SK-N-SH (cell line): ENCODE measurements around the gene BTN1A1.

ENCODE experiments used
- EP300 ChIP-seq, 2 experiments: IDR thresholded peaks; 2 replicates each; pipeline versions ENCODE4 v1.4.0 to v1.6.1; 2012; ENCODE audit warnings: borderline replicate concordance in 1 of 2, low read depth in 1 of 2, low read length in 1 of 2
- EZH2phosphoT487 ChIP-seq: fragments of 200-600 bp; sonication (generic); IDR thresholded peaks from 2 replicates; pipeline ENCODE4 v1.6.1; 2017; ENCODE audit warnings: low read depth, mixed run types, mild to moderate bottlenecking, antibody characterized with exemption, moderate library complexity, borderline replicate concordance
- FOXJ3 ChIP-seq: sonication (generic); formaldehyde crosslinking; IDR thresholded peaks from 2 replicates; pipeline ENCODE4 v1.5.1; 2020; ENCODE audit warnings: mild to moderate bottlenecking, missing genetic modification reagents
- MAX ChIP-seq: IDR thresholded peaks from 2 replicates; pipeline ENCODE4 v1.4.0; 2012; ENCODE audit warnings: low read depth
- POLR2AphosphoS5 ChIP-seq: IDR thresholded peaks from 2 replicates; pipeline ENCODE4 v1.6.1; 2012; ENCODE audit warnings: low read depth, low read length
- RAD21 ChIP-seq: IDR thresholded peaks from 2 replicates; pipeline ENCODE4 v1.6.1; 2012; ENCODE audit warnings: mild to moderate bottlenecking, low read length
- TAF1 ChIP-seq: IDR thresholded peaks from 2 replicates; pipeline ENCODE4 v1.6.1; 2012; ENCODE audit warnings: low read depth, mild to moderate bottlenecking, low read length, moderate library complexity, borderline replicate concordance
- TCF12 ChIP-seq: IDR thresholded peaks from 2 replicates; pipeline ENCODE4 v1.4.0; 2012
- TF ChIP-seq, protein P1 (sequence below): fragments of 200-600 bp; sonication (generic); IDR thresholded peaks from 2 replicates; pipeline ENCODE4 v1.6.1; 2017; ENCODE audit warnings: antibody characterized with exemption, mild to moderate bottlenecking, moderate library complexity

- no peak for TF ChIP-seq FOXJ3 (CRISPR knock-in tag)
- TF ChIP-seq, protein P1, sequence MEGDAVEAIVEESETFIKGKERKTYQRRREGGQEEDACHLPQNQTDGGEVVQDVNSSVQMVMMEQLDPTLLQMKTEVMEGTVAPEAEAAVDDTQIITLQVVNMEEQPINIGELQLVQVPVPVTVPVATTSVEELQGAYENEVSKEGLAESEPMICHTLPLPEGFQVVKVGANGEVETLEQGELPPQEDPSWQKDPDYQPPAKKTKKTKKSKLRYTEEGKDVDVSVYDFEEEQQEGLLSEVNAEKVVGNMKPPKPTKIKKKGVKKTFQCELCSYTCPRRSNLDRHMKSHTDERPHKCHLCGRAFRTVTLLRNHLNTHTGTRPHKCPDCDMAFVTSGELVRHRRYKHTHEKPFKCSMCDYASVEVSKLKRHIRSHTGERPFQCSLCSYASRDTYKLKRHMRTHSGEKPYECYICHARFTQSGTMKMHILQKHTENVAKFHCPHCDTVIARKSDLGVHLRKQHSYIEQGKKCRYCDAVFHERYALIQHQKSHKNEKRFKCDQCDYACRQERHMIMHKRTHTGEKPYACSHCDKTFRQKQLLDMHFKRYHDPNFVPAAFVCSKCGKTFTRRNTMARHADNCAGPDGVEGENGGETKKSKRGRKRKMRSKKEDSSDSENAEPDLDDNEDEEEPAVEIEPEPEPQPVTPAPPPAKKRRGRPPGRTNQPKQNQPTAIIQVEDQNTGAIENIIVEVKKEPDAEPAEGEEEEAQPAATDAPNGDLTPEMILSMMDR = no peak
- no peak for TF ChIP-seq TAF1
- no peak for TF ChIP-seq EP300 (IDR thresholded peaks at IDR 0.05; ENCODE audit: borderline replicate concordance in 1 of 2, low read depth in 1 of 2, low read length in 1 of 2)
- TF ChIP-seq POLR2AphosphoS5 = no peak
- TF ChIP-seq TCF12 = no peak
- no peak for TF ChIP-seq RAD21
- no peak for TF ChIP-seq MAX
- TF ChIP-seq EZH2phosphoT487 = no peak
Observed at GRCh38 chr6:26502626-26503025, 2.5 kb downstream of the BTN1A1 start.
